H9 (cell line): ENCODE data around the gene CNNM3. TPM values are rescaled to one million over a fixed set of nuclear protein-coding genes. Genes with fewer than 3 reads are reported as not detected.

Experiments
- DNase-seq: peaks from one replicate; pipeline ENCODE4 v3.0.0-alpha.2; 2017
- H2AFZ ChIP-seq: one replicate; pipeline ENCODE4 v1.6.1; 2013; ENCODE audit warnings: mild to moderate bottlenecking, low read length, control low read depth, moderate library complexity
- H2AK5ac ChIP-seq: 2 replicates; pipeline ENCODE4 v1.6.1; 2013; ENCODE audit warnings: low read length, control low read depth, mixed read lengths; ENCODE audit not compliant: insufficient read length
- H2BK120ac ChIP-seq: one replicate; pipeline ENCODE4 v1.6.1; 2013; ENCODE audit warnings: low read depth, mild to moderate bottlenecking, low read length, control low read depth, inconsistent platforms; ENCODE audit not compliant: poor library complexity, severe bottlenecking
- H2BK12ac ChIP-seq: 2 replicates; pipeline ENCODE4 v1.6.1; 2013; ENCODE audit warnings: low read length, control low read depth, mixed read lengths, low read depth; ENCODE audit not compliant: insufficient read length
- H2BK15ac ChIP-seq: 2 replicates; pipeline ENCODE4 v1.6.1; 2013; ENCODE audit warnings: low read depth, low read length, control low read depth
- H2BK20ac ChIP-seq: one replicate; pipeline ENCODE4 v1.6.1; 2013; ENCODE audit warnings: low read depth, mild to moderate bottlenecking, low read length, control low read depth, inconsistent platforms; ENCODE audit not compliant: poor library complexity, severe bottlenecking
- H2BK5ac ChIP-seq: 2 replicates; pipeline ENCODE4 v1.6.1; 2013; ENCODE audit warnings: low read length, control low read depth, mixed read lengths; ENCODE audit not compliant: insufficient read length
- H3K14ac ChIP-seq: 2 replicates; pipeline ENCODE4 v1.6.1; 2013; ENCODE audit warnings: low read length, control low read depth; ENCODE audit not compliant: insufficient read depth
- H3K18ac ChIP-seq: 2 replicates; pipeline ENCODE4 v1.6.1; 2013; ENCODE audit warnings: low read depth, mild to moderate bottlenecking, mixed read lengths, low read length, control low read depth; ENCODE audit not compliant: insufficient read length
- H3K23ac ChIP-seq: 2 replicates; pipeline ENCODE4 v1.6.1; 2013; ENCODE audit warnings: low read length, control low read depth, mixed read lengths, low read depth; ENCODE audit not compliant: insufficient read length
- H3K23me2 ChIP-seq: 2 replicates; pipeline ENCODE4 v1.6.1; 2013; ENCODE audit warnings: low read depth, mild to moderate bottlenecking, mixed read lengths, low read length, control low read depth; ENCODE audit not compliant: insufficient read length, poor library complexity, severe bottlenecking
- H3K27ac ChIP-seq: 2 replicates; pipeline ENCODE4 v1.5.1; 2013; ENCODE audit warnings: low read length, control low read depth, mixed read lengths, low read depth; ENCODE audit not compliant: insufficient read length
- H3K27me3 ChIP-seq: 2 replicates; pipeline ENCODE4 v1.6.1; 2013; ENCODE audit warnings: low read length, control low read depth, inconsistent platforms; ENCODE audit not compliant: insufficient read depth
- H3K4ac ChIP-seq: 2 replicates; pipeline ENCODE4 v1.6.1; 2013; ENCODE audit warnings: low read depth, mild to moderate bottlenecking, control low read depth, inconsistent platforms, low read length, moderate library complexity
- H3K4me1 ChIP-seq: 2 replicates; pipeline ENCODE4 v1.6.1; 2013; ENCODE audit warnings: low read length, control low read depth, inconsistent platforms; ENCODE audit not compliant: insufficient read depth
- H3K4me2 ChIP-seq: 2 replicates; pipeline ENCODE4 v1.6.1; 2013; ENCODE audit warnings: low read length, control low read depth, mixed read lengths; ENCODE audit not compliant: insufficient read length, insufficient read depth
- H3K56ac ChIP-seq: 2 replicates; pipeline ENCODE4 v1.6.1; 2013; ENCODE audit warnings: low read depth, mild to moderate bottlenecking, mixed read lengths, low read length, control low read depth; ENCODE audit not compliant: insufficient read length
- H3K79me1 ChIP-seq: 2 replicates; pipeline ENCODE4 v1.6.1; 2013; ENCODE audit warnings: low read depth, mild to moderate bottlenecking, moderate library complexity, low read length, control low read depth, inconsistent platforms; ENCODE audit not compliant: insufficient read depth, poor library complexity, severe bottlenecking
- H3K79me2 ChIP-seq: 2 replicates; pipeline ENCODE4 v1.6.1; 2013; ENCODE audit warnings: low read length, control low read depth, inconsistent platforms; ENCODE audit not compliant: insufficient read depth
- H3K9ac ChIP-seq: 2 replicates; pipeline ENCODE4 v1.6.1; 2013; ENCODE audit warnings: low read length, control low read depth, mixed read lengths; ENCODE audit not compliant: insufficient read length; ENCODE audit errors: extremely low read depth
- H3K9me3 ChIP-seq: one replicate; pipeline ENCODE4 v1.6.1; 2013; ENCODE audit warnings: low read depth, low read length, inconsistent platforms; ENCODE audit not compliant: control insufficient read depth
- H3T11ph ChIP-seq: one replicate; pipeline ENCODE4 v1.6.1; 2013; ENCODE audit warnings: mild to moderate bottlenecking, low read length, control low read depth, inconsistent platforms
- H4K20me1 ChIP-seq: one replicate; pipeline ENCODE4 v1.6.1; 2013; ENCODE audit not compliant: control insufficient read depth, insufficient read length, insufficient read depth
- H4K5ac ChIP-seq: 2 replicates; pipeline ENCODE4 v1.6.1; 2013; ENCODE audit warnings: low read depth, mild to moderate bottlenecking, mixed read lengths, low read length, control low read depth; ENCODE audit not compliant: insufficient read length
- H4K8ac ChIP-seq: replicated peaks from 2 replicates; pipeline ENCODE4 v1.6.1; 2013; ENCODE audit warnings: low read length, control low read depth, mixed read lengths, low read depth; ENCODE audit not compliant: insufficient read length
- H4K91ac ChIP-seq: 2 replicates; pipeline ENCODE4 v1.6.1; 2013; ENCODE audit warnings: low read depth, mild to moderate bottlenecking, moderate library complexity, mixed read lengths, low read length, control low read depth; ENCODE audit not compliant: insufficient read length
- H3K27ac Mint-ChIP-seq, 3 experiments: 2 replicates in 2 of 3; 3 replicates in 1 of 3; pipeline ENCODE4 v1.8.0; 2020 to 2021; ENCODE audit warnings: mixed read lengths in 3 of 3, mild to moderate bottlenecking in 1 of 3, moderate library complexity in 1 of 3
- H3K27me3 Mint-ChIP-seq: 2 replicates; pipeline ENCODE4 v1.8.0; 2021; ENCODE audit warnings: low read depth, mild to moderate bottlenecking, moderate library complexity, mixed read lengths
- H3K36me3 Mint-ChIP-seq, 3 experiments: 2 replicates in 2 of 3; 3 replicates in 1 of 3; pipeline ENCODE4 v1.8.0; 2020 to 2021; ENCODE audit warnings: low read depth in 3 of 3, mixed read lengths in 3 of 3; ENCODE audit not compliant: insufficient read depth in 1 of 3
- H3K4me1 Mint-ChIP-seq, 2 experiments: 2 replicates each; pipeline ENCODE4 v1.8.0; 2020; ENCODE audit warnings: mixed read lengths in 2 of 2
- H3K4me3 Mint-ChIP-seq, 2 experiments: 2 replicates in 1 of 2; 3 replicates in 1 of 2; pipeline ENCODE4 v1.8.0; 2020 to 2021; ENCODE audit warnings: mild to moderate bottlenecking in 2 of 2, mixed read lengths in 2 of 2, moderate library complexity in 1 of 2
- H3K9me3 Mint-ChIP-seq, 2 experiments: 2 replicates in 1 of 2; 3 replicates in 1 of 2; pipeline ENCODE4 v1.8.0; 2020; ENCODE audit warnings: mild to moderate bottlenecking in 2 of 2, mixed read lengths in 2 of 2, moderate library complexity in 1 of 2
- WGBS: extraction: QIAGEN DNeasy Blood & Tissue Kit; methylation state at CpG from one replicate; pipeline ENCODE4 v1.1.7; 2013; ENCODE audit warnings: missing lambda C conversion rate, low lambda C conversion rate, mixed read lengths; ENCODE audit not compliant: insufficient read length; ENCODE audit errors: extremely low coverage; 5-methylcytosine and 5-hydroxymethylcytosine counted together
- total RNA-seq: library from RNA; stranded (reverse); gene quantifications from 2 replicates; pipeline ENCODE4 v1.2.1, GENCODE V29; 2021
- TF ChIP-seq, protein P1 (sequence below): fragments of 200-600 bp; sonication (generic); conservative IDR thresholded peaks from 3 replicates; pipeline ENCODE4 v1.8.0; 2021; ENCODE audit warnings: antibody characterized with exemption, mild to moderate bottlenecking

The CNNM3 gene
- total RNA-seq, 1 experiment from 2014 or later, result 25.0 TPM

- WGBS, result no CpG with 5 or more reads among the region's 16 CpGs
- no peaks in the 10 kb centered on the region for H3K9me3 ChIP-seq
- H3K27me3 ChIP-seq, result no peaks in the 10 kb centered on the region
- Mint-ChIP-seq H3K9me3 (no peaks in the 10 kb centered on the region), H3K36me3 (peaks cover 2 to 11% (median 6%) of the 10 kb centered on the region in 3 experiments; a peak in 5 of 7 replicates), H3K27ac (peak overlapping the region in 1 of 3 experiments; percentile 95; a peak in 2 of 7 replicates), H3K27me3 (no peaks in the 10 kb centered on the region; the same call in none of the 2 replicates), H3K4me3 (no peak overlapping the region), H3K4me1 (peaks cover 0 to 9% of the 10 kb centered on the region in 2 experiments; a peak in 2 of 4 replicates)
- no peak overlapping the region for H2BK20ac ChIP-seq
- no peak overlapping the region for H2BK5ac ChIP-seq
- peak; percentile 27 for DNase-seq
- H3T11ph ChIP-seq, result no peak overlapping the region
- H3K4ac ChIP-seq, result no peak overlapping the region
- no peak overlapping the region for H4K8ac ChIP-seq
- no peaks in the 10 kb centered on the region for H3K79me1 ChIP-seq
- no peak overlapping the region for H3K14ac ChIP-seq
- no peak overlapping the region for H2AFZ ChIP-seq
- H3K4me1 ChIP-seq, result no peaks in the 10 kb centered on the region
- no peaks in the 10 kb centered on the region for H3K23me2 ChIP-seq
- H4K5ac ChIP-seq, result no peak overlapping the region
- no peak overlapping the region for H3K4me2 ChIP-seq
- H2BK15ac ChIP-seq, result no peak overlapping the region
- TF ChIP-seq, protein P1, sequence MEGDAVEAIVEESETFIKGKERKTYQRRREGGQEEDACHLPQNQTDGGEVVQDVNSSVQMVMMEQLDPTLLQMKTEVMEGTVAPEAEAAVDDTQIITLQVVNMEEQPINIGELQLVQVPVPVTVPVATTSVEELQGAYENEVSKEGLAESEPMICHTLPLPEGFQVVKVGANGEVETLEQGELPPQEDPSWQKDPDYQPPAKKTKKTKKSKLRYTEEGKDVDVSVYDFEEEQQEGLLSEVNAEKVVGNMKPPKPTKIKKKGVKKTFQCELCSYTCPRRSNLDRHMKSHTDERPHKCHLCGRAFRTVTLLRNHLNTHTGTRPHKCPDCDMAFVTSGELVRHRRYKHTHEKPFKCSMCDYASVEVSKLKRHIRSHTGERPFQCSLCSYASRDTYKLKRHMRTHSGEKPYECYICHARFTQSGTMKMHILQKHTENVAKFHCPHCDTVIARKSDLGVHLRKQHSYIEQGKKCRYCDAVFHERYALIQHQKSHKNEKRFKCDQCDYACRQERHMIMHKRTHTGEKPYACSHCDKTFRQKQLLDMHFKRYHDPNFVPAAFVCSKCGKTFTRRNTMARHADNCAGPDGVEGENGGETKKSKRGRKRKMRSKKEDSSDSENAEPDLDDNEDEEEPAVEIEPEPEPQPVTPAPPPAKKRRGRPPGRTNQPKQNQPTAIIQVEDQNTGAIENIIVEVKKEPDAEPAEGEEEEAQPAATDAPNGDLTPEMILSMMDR, result no peak
- H2AK5ac ChIP-seq, result no peak overlapping the region
- no peaks in the 10 kb centered on the region for H4K20me1 ChIP-seq
- H3K27ac ChIP-seq, result no peak overlapping the region
- H3K9ac ChIP-seq, result no peak overlapping the region
- no peak overlapping the region for H4K91ac ChIP-seq
- H3K56ac ChIP-seq, result no peak overlapping the region
- H2BK12ac ChIP-seq, result no peak overlapping the region
- H3K18ac ChIP-seq, result no peak overlapping the region
- H3K79me2 ChIP-seq, result no peaks in the 10 kb centered on the region
- no peak overlapping the region for H2BK120ac ChIP-seq
- H3K23ac ChIP-seq, result no peak overlapping the region
Observed at GRCh38 chr2:96841701-96842495, 25.8 kb downstream of the CNNM3 start.
